IMR-90 (cell line): ENCODE results near the gene SPATA32. TPM values are rescaled to one million over a fixed set of nuclear protein-coding genes. Genes with fewer than 3 reads are reported as not detected.

ENCODE experiments used
- ATAC-seq: fragments of 200-7000 bp; cut with Tn5 transposase; 2 replicates; pipeline ENCODE4 v1.9.1; 2020; ENCODE audit warnings: low read depth, mild to moderate bottlenecking, moderate library complexity
- BruUV-seq: library from RNA; stranded (reverse); fragments of 400-500 nt; replicated peaks from 2 replicates; lab custom pipeline; 2021; lab: Mats Ljungman, UMichigan
- CTCF ChIA-PET: fragments of 300-600 bp; formaldehyde crosslinking; extraction: SDS; loops from one replicate; lab custom pipeline; 2021; ENCODE audit warnings: antibody characterized with exemption; lab: Yijun Ruan, JAX
- POLR2A ChIA-PET: fragments of 300-600 bp; sonication (Branson Sonifier 250); formaldehyde crosslinking; loops from one replicate; lab custom pipeline; 2022; ENCODE audit warnings: antibody characterized with exemption; ENCODE audit not compliant: unreplicated experiment; lab: Charles Lee
- DNase-seq: peaks from one replicate; pipeline ENCODE4 v3.0.0; 2013
- H2AFZ ChIP-seq: replicated peaks from 2 replicates; pipeline ENCODE3; 2013; ENCODE audit warnings: low read length, mild to moderate bottlenecking; ENCODE audit not compliant: poor library complexity
- H2AK5ac ChIP-seq: 2 replicates; pipeline ENCODE4 v1.6.1; 2013; ENCODE audit warnings: low read depth, low read length, inconsistent platforms
- H2AK9ac ChIP-seq: replicated peaks from 2 replicates; pipeline ENCODE3; 2013; ENCODE audit warnings: mild to moderate bottlenecking, low read depth, low read length, moderate library complexity; ENCODE audit not compliant: poor library complexity
- H2BK120ac ChIP-seq: 2 replicates; pipeline ENCODE4 v1.6.1; 2013; ENCODE audit warnings: low read depth, low read length, inconsistent platforms
- H2BK15ac ChIP-seq: 3 replicates; pipeline ENCODE4 v1.6.1; 2013; ENCODE audit warnings: low read depth, low read length, inconsistent platforms
- H2BK20ac ChIP-seq: 2 replicates; pipeline ENCODE4 v1.6.1; 2013; ENCODE audit warnings: low read depth, mild to moderate bottlenecking, inconsistent platforms, low read length, moderate library complexity
- H2BK5ac ChIP-seq: 2 replicates; pipeline ENCODE4 v1.6.1; 2013; ENCODE audit warnings: mild to moderate bottlenecking, low read depth, low read length, inconsistent platforms; ENCODE audit not compliant: poor library complexity, severe bottlenecking
- H3K14ac ChIP-seq: replicated peaks from 2 replicates; pipeline ENCODE4 v1.6.1; 2013; ENCODE audit warnings: low read depth, low read length, inconsistent platforms
- H3K18ac ChIP-seq: 2 replicates; pipeline ENCODE4 v1.6.1; 2013; ENCODE audit warnings: low read depth, low read length, control low read depth
- H3K23ac ChIP-seq: 2 replicates; pipeline ENCODE4 v1.6.1; 2013; ENCODE audit warnings: low read depth, low read length, inconsistent platforms
- H3K27ac ChIP-seq: 2 replicates; pipeline ENCODE4 v1.5.1; 2013; ENCODE audit warnings: mild to moderate bottlenecking, control low read depth, low read length; ENCODE audit not compliant: insufficient read depth
- H3K27me3 ChIP-seq: 2 replicates; pipeline ENCODE4 v1.6.1; 2013; ENCODE audit warnings: low read length; ENCODE audit not compliant: control insufficient read depth, insufficient read depth
- H3K36me3 ChIP-seq: 2 replicates; pipeline ENCODE4 v1.6.1; 2013; ENCODE audit warnings: low read length, mixed read lengths; ENCODE audit not compliant: control insufficient read depth, insufficient read depth
- H3K4ac ChIP-seq: 2 replicates; pipeline ENCODE4 v1.6.1; 2013; ENCODE audit warnings: low read depth, low read length, inconsistent platforms
- H3K4me1 ChIP-seq: 2 replicates; pipeline ENCODE4 v1.6.1; 2013; ENCODE audit warnings: low read length, mixed read lengths; ENCODE audit not compliant: control insufficient read depth, insufficient read depth
- H3K4me2 ChIP-seq: 2 replicates; pipeline ENCODE4 v1.6.1; 2013; ENCODE audit warnings: low read depth, mild to moderate bottlenecking, control low read depth, low read length, moderate library complexity
- H3K4me3 ChIP-seq: 2 replicates; pipeline ENCODE4 v1.5.1; 2013; ENCODE audit warnings: low read depth, mild to moderate bottlenecking, control low read depth, low read length, moderate library complexity; ENCODE audit not compliant: insufficient read depth
- H3K56ac ChIP-seq: 2 replicates; pipeline ENCODE4 v1.6.1; 2013; ENCODE audit warnings: low read length, inconsistent platforms; ENCODE audit not compliant: insufficient read depth; ENCODE audit errors: extremely low read depth
- H3K79me1 ChIP-seq, 2 experiments: 2 replicates each; pipeline ENCODE4 v1.6.1; 2013; ENCODE audit warnings: low read length in 2 of 2, inconsistent platforms in 1 of 2, low read depth in 1 of 2
- H3K9ac ChIP-seq: 2 replicates; pipeline ENCODE4 v1.6.1; 2013; ENCODE audit warnings: low read depth, low read length, control low read depth
- H3K9me1 ChIP-seq: 2 replicates; pipeline ENCODE4 v1.6.1; 2013; ENCODE audit warnings: low read length, inconsistent platforms; ENCODE audit not compliant: insufficient read depth
- H3K9me3 ChIP-seq: 2 replicates; pipeline ENCODE4 v1.6.1; 2013; ENCODE audit warnings: low read length; ENCODE audit not compliant: control insufficient read depth, insufficient read depth
- H4K20me1 ChIP-seq: 2 replicates; pipeline ENCODE4 v1.6.1; 2013; ENCODE audit warnings: low read length, inconsistent platforms; ENCODE audit not compliant: insufficient read depth
- H4K5ac ChIP-seq: 2 replicates; pipeline ENCODE4 v1.6.1; 2013; ENCODE audit warnings: mild to moderate bottlenecking, low read depth, low read length, control low read depth
- H4K8ac ChIP-seq, 2 experiments: 2 replicates each; pipeline ENCODE4 v1.6.1; 2013; ENCODE audit warnings: low read depth in 2 of 2, low read length in 2 of 2, control low read depth in 1 of 2, inconsistent platforms in 1 of 2
- H4K91ac ChIP-seq: 2 replicates; pipeline ENCODE4 v1.6.1; 2013; ENCODE audit warnings: low read depth, low read length, inconsistent platforms; ENCODE audit not compliant: insufficient read depth
- WGBS, 2 experiments: methylation state at CpG; one replicate each; pipeline versions ENCODE4 v1.1.5 to v1.1.7; 2013; ENCODE audit warnings: missing lambda C conversion rate in 2 of 2; ENCODE audit not compliant: insufficient read length in 1 of 2; ENCODE audit errors: extremely low coverage in 2 of 2; 5-methylcytosine and 5-hydroxymethylcytosine counted together
- dilution Hi-C: fragments of 300-500 bp; cut with HindIII; formaldehyde crosslinking; loops from one replicate; pipeline ENCODE4 v1.14.3; 2018; ENCODE audit warnings: low sequenced_read_pairs; ENCODE audit not compliant: unreplicated experiment
- in situ Hi-C: fragments of 300-500 bp; cut with MboI; formaldehyde crosslinking; loops from 3 replicates; pipeline ENCODE4 v1.14.3; 2019; ENCODE audit warnings: low sequenced_read_pairs, inconsistent platforms, mixed read lengths
- intact Hi-C: fragments of 100-400 bp; cut with micrococcal nuclease; formaldehyde crosslinking; loops from 2 replicates; pipeline ENCODE4 v1.10.0; 2022
- polyA plus RNA-seq, 3 experiments: library from polyadenylated mRNA; depleted of rRNA; stranded (reverse); fragments of >200 nt; gene quantifications; 2 replicates each; pipeline ENCODE4 v1.2.3, GENCODE V29; 2012; ENCODE audit warnings: low replicate concordance in 1 of 3
- total RNA-seq: library from RNA; depleted of rRNA; stranded (reverse); fragments of >200 nt; gene quantifications from 2 replicates; pipeline ENCODE4 v1.2.3, GENCODE V29; 2012
- TF ChIP-seq, protein P1 (sequence below): conservative IDR thresholded peaks from 2 replicates; pipeline ENCODE4 v1.5.1; 2012; ENCODE audit warnings: mild to moderate bottlenecking, low read depth, low read length, improper control_type of control experiment

Gene SPATA32
- total and polyA plus RNA-seq, 2 of the 4 experiments (the other 2 are of a cell fraction), result 0.18 TPM; not detected in 1

DNA sequence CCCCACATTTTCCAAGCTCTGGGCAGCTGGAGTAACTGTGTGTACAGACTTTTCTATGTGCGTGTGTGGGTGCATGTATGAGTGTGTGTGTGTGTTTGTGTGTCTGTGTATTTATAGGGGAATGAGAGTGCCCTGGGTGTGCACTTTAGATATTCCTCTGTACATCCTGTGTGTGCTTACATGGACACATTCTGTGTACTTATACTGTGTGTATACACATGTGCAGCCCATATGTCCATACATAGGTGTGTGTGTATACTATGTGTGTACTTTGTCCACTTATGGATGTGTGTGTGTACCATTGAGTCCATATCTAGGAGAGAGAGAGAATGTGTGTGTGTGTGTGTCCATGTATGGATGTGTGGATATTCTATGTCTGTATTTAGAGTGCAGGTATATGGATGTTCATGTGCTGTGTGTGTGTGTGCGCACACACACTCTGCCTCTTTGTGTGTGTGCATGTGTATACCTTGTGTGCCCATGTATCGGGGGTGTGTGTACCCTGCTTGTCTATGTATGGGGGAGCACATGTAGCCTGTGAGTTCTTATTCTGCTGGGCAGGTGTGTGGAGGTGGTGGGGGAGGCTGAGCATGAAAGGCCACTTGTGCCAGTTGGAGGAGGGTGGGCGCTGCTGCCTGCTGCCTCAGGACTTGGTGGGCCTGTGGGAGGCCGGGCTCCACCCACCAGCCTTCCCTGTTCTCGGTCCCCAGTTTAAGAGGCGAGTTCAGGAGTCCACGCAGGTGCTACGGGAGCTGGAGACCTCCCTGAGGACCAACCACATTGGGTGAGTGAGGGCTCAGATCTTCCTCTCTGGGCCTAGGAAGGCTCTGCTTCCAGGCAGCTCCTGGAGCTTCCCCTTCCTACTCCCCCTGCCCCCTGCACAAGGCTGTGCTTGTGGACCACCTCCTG is 29.1 kb downstream of the SPATA32 start:
- Histone ChIP-seq H3K4me3 (no peak overlapping the region), H2AK9ac (no peak overlapping the region), H4K20me1 (no peaks in the 10 kb centered on the region), H3K4me2 (no peak overlapping the region), H2BK20ac (no peak overlapping the region), H4K8ac (no peak overlapping the region), H3K56ac (no peak overlapping the region), H3K9me3 (no peaks in the 10 kb centered on the region), H2AFZ (no peak overlapping the region), H2BK5ac (no peak overlapping the region), H3K27me3 (no peaks in the 10 kb centered on the region), H3K27ac (no peak overlapping the region), H3K14ac (no peak overlapping the region), H3K23ac (no peak overlapping the region), H2AK5ac (no peak overlapping the region), H3K4ac (no peak overlapping the region), H3K36me3 (peaks cover 2% of the 10 kb centered on the region; the same call in 1 of the 2 replicates), H4K91ac (no peak overlapping the region), H3K79me1 (peaks cover 0 to 17% of the 10 kb centered on the region in 2 experiments; a peak in 3 of 4 replicates), H3K9ac (no peak overlapping the region), H2BK15ac (no peak overlapping the region), H4K5ac (no peak overlapping the region), H3K4me1 (peaks cover 34% of the 10 kb centered on the region), H3K18ac (no peak overlapping the region), H3K9me1 (peaks cover 24% of the 10 kb centered on the region), H2BK120ac (no peak overlapping the region)
- intact Hi-C loops, result no loop called here
- no TSS peak for BruUV-seq
- POLR2A ChIA-PET, result no interaction called here
- no peak for ATAC-seq
- no peak for DNase-seq
- CTCF ChIA-PET, result interaction anchor here (0.6 to 1.3 kb wide), 3 partner anchors 13 to 35 kb away, joined by 3 read pairs; no protein-coding TSS in a partner anchor
- in situ Hi-C loops, result no loop called here
- dilution Hi-C loops, result no loop called here
- TF ChIP-seq, protein P1, sequence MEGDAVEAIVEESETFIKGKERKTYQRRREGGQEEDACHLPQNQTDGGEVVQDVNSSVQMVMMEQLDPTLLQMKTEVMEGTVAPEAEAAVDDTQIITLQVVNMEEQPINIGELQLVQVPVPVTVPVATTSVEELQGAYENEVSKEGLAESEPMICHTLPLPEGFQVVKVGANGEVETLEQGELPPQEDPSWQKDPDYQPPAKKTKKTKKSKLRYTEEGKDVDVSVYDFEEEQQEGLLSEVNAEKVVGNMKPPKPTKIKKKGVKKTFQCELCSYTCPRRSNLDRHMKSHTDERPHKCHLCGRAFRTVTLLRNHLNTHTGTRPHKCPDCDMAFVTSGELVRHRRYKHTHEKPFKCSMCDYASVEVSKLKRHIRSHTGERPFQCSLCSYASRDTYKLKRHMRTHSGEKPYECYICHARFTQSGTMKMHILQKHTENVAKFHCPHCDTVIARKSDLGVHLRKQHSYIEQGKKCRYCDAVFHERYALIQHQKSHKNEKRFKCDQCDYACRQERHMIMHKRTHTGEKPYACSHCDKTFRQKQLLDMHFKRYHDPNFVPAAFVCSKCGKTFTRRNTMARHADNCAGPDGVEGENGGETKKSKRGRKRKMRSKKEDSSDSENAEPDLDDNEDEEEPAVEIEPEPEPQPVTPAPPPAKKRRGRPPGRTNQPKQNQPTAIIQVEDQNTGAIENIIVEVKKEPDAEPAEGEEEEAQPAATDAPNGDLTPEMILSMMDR, result no peak
- WGBS, 2 experiments, result 100% methylated on average over 2 of the region's 9 CpGs; no CpG with 5 or more reads in 1 of the 2 experiments
